HepG2 (cell line): ENCODE measurements around the gene MICAL3. TPM values are rescaled to one million over a fixed set of nuclear protein-coding genes. Genes with fewer than 3 reads are reported as not detected.

Source experiments
- ATAC-seq: fragments of 200-7000 bp; cut with Tn5 transposase; 3 replicates; pipeline ENCODE4 v1.9.1; 2020; ENCODE audit warnings: mild to moderate bottlenecking, moderate library complexity
- BruUV-seq: library from RNA; stranded (reverse); fragments of 400-500 nt; replicated peaks from 2 replicates; lab custom pipeline; 2021; lab: Mats Ljungman, UMichigan
- CTCF ChIA-PET: fragments of 300-600 bp; formaldehyde crosslinking; extraction: SDS; loops from one replicate; lab custom pipeline; 2021; ENCODE audit warnings: low total read pairs, inconsistent platforms, low intra/inter-chr PET ratio; lab: Yijun Ruan, JAX
- POLR2A ChIA-PET: fragments of 350-600 bp; sonication (Branson Sonifier 250); formaldehyde crosslinking; loops from one replicate; lab custom pipeline; 2020; ENCODE audit warnings: antibody characterized with exemption, inconsistent platforms; lab: Yijun Ruan, JAX
- DNase-seq: peaks from one replicate; pipeline ENCODE4 v3.0.0-alpha.2; 2015; ENCODE audit warnings: low spot score
- FAIRE-seq: peaks from 3 replicates; lab custom pipeline; 2011; peaks lifted over from hg19 to GRCh38; lab: Jason Lieb, UNC
- H2AFZ ChIP-seq: one replicate; pipeline ENCODE4 v1.6.1; 2011; ENCODE audit warnings: low read length, inconsistent platforms
- H3K27ac ChIP-seq: fragments of 300-600 bp; 3 replicates; pipeline ENCODE4 v1.8.0; 2011; ENCODE audit warnings: mixed run types, mild to moderate bottlenecking, mixed read lengths, low read length, inconsistent platforms; ENCODE audit not compliant: insufficient read depth; ENCODE audit errors: extremely low read length
- H3K27me3 ChIP-seq, 2 experiments: fragments of 200-600 bp in 1 of 2; 2 replicates in 1 of 2; 3 replicates in 1 of 2; pipeline versions ENCODE4 v1.6.0 to v1.8.0; 2011; ENCODE audit warnings: low read length in 2 of 2, mild to moderate bottlenecking in 2 of 2, moderate library complexity in 2 of 2, inconsistent platforms in 1 of 2; ENCODE audit not compliant: insufficient read depth in 2 of 2, control insufficient read depth in 1 of 2
- H3K36me3 ChIP-seq, 2 experiments: fragments of 200-600 bp in 1 of 2; replicated peaks in 1 of 2; 2 replicates in 1 of 2; 3 replicates in 1 of 2; pipeline versions ENCODE4 v1.5.1 to v1.8.0; 2011; ENCODE audit warnings: low read length in 2 of 2, inconsistent platforms in 1 of 2; ENCODE audit not compliant: insufficient read depth in 2 of 2, control insufficient read depth in 1 of 2
- H3K4me1 ChIP-seq: 2 replicates; pipeline ENCODE4 v1.5.1; 2012; ENCODE audit warnings: low read length, inconsistent platforms; ENCODE audit not compliant: insufficient read depth
- H3K4me2 ChIP-seq: 2 replicates; pipeline ENCODE4 v1.6.0; 2011; ENCODE audit warnings: low read depth, low read length, inconsistent platforms
- H3K4me3 ChIP-seq, 3 experiments: fragments of 200-600 bp in 1 of 3; sonication (generic), shearing (Covaris generic) in 1 of 3; replicated peaks in 1 of 3; 2 replicates each; pipeline ENCODE4 v1.5.1; 2011 to 2016; ENCODE audit warnings: low read length in 3 of 3, inconsistent platforms in 2 of 3, low read depth in 2 of 3, mild to moderate bottlenecking in 2 of 3, control low read depth in 1 of 3, mixed read lengths in 1 of 3; ENCODE audit not compliant: insufficient read depth in 1 of 3
- H3K79me2 ChIP-seq: one replicate; pipeline ENCODE4 v1.6.1; 2011; ENCODE audit warnings: low read length, inconsistent platforms; ENCODE audit not compliant: insufficient read depth
- H3K9ac ChIP-seq: 2 replicates; pipeline ENCODE4 v1.6.0; 2011; ENCODE audit warnings: mild to moderate bottlenecking, low read depth, low read length, inconsistent platforms; ENCODE audit not compliant: insufficient read depth
- H3K9me3 ChIP-seq: 2 replicates; pipeline ENCODE4 v1.5.1; 2012; ENCODE audit warnings: mild to moderate bottlenecking, low read length
- H4K20me1 ChIP-seq: 2 replicates; pipeline ENCODE4 v1.6.0; 2011; ENCODE audit warnings: inconsistent platforms, mild to moderate bottlenecking, low read length, moderate library complexity; ENCODE audit not compliant: insufficient read depth
- CBX2 ChIP-seq, 2 experiments: fragments of 200-600 bp in 1 of 2; sonication (generic); formaldehyde crosslinking in 1 of 2; IDR thresholded peaks; 2 replicates each; pipeline versions ENCODE4 v1.7.0 to v1.8.1; 2018 to 2022; ENCODE audit warnings: low read depth in 2 of 2, low read length in 1 of 2, mild to moderate bottlenecking in 1 of 2, missing genetic modification reagents in 1 of 2
- CCDC6 ChIP-seq: sonication (generic); formaldehyde crosslinking; IDR thresholded peaks from 2 replicates; pipeline ENCODE4 v1.8.1; 2022; ENCODE audit warnings: mild to moderate bottlenecking, missing genetic modification reagents, moderate library complexity
- FOXJ3 ChIP-seq: sonication (generic); formaldehyde crosslinking; IDR thresholded peaks from 2 replicates; pipeline ENCODE4 v1.4.0; 2020; ENCODE audit warnings: missing genetic modification reagents, mild to moderate bottlenecking, borderline replicate concordance
- FOXP1 ChIP-seq, 2 experiments: fragments of 450-650 bp in 1 of 2; IDR thresholded peaks; 2 replicates each; pipeline ENCODE4 v1.6.1; 2017 to 2018; ENCODE audit warnings: antibody characterized with exemption in 1 of 2
- MTA3 ChIP-seq: sonication (generic); formaldehyde crosslinking; IDR thresholded peaks from 2 replicates; pipeline ENCODE4 v1.4.0; 2020; ENCODE audit warnings: missing genetic modification reagents
- NFKB2 ChIP-seq: sonication (generic); formaldehyde crosslinking; IDR thresholded peaks from 2 replicates; pipeline ENCODE4 v1.4.0; 2020; ENCODE audit warnings: missing genetic modification reagents, borderline replicate concordance
- SKI ChIP-seq: fragments of 450-650 bp; IDR thresholded peaks from one replicate; pipeline ENCODE4 v1.6.1; 2018; ENCODE audit warnings: mild to moderate bottlenecking; ENCODE audit not compliant: partially characterized antibody
- SRSF9 ChIP-seq: fragments of 200-400 bp; formaldehyde crosslinking; IDR thresholded peaks from 2 replicates; pipeline ENCODE4 v1.6.1; 2018; ENCODE audit warnings: borderline replicate concordance, mild to moderate bottlenecking, low read depth, low read length; ENCODE audit not compliant: insufficient read depth, poor library complexity, severe bottlenecking
- ZNF234 ChIP-seq: sonication (generic); formaldehyde crosslinking; conservative IDR thresholded peaks from 2 replicates; pipeline ENCODE4 v1.5.1; 2020; ENCODE audit warnings: mild to moderate bottlenecking, missing genetic modification reagents
- ZNF34 ChIP-seq: sonication (generic); formaldehyde crosslinking; IDR thresholded peaks from 2 replicates; pipeline ENCODE4 v1.4.0; 2020; ENCODE audit warnings: mild to moderate bottlenecking, missing genetic modification reagents, borderline replicate concordance
- ZNF776 ChIP-seq: sonication (generic); formaldehyde crosslinking; IDR thresholded peaks from 2 replicates; pipeline ENCODE4 v1.4.0; 2020; ENCODE audit warnings: mild to moderate bottlenecking, missing genetic modification reagents
- WGBS: methylation state at CpG from one replicate; pipeline ENCODE4 v1.1.6; 2017; ENCODE audit warnings: low lambda C conversion rate; 5-methylcytosine and 5-hydroxymethylcytosine counted together
- in situ Hi-C: cut with HindIII; loops from 2 replicates; pipeline ENCODE4 v1.10.0; 2017; ENCODE audit warnings: low pct_unique_long_range_greater_than_20kb; ENCODE audit not compliant: extremely low pct_ligation_motif_present
- intact Hi-C: fragments of 100-400 bp; cut with micrococcal nuclease; formaldehyde crosslinking; loops from one replicate; pipeline ENCODE4 v1.10.0; 2022; ENCODE audit not compliant: unreplicated experiment
- polyA plus RNA-seq, 8 experiments: library from polyadenylated mRNA; depleted of rRNA in 3 of 8; stranded (reverse) in 7 of 8; unstranded in 1 of 8; fragments of >200 nt; fragmentation: Illumina TruSeq in 4 of 8; extraction: Trizol in 4 of 8; gene quantifications; 2 replicates each; pipeline versions ENCODE4 v1.2.1 to v1.2.3, GENCODE V29; 2011 to 2016; ENCODE audit warnings: low read depth in 4 of 8, missing spikeins in 1 of 8, mixed read lengths in 1 of 8; ENCODE audit not compliant: insufficient read depth in 1 of 8
- total RNA-seq, 5 experiments: library from RNA; depleted of rRNA; stranded (reverse); fragments of >200 nt; fragmentation: Illumina TruSeq; extraction: Trizol; gene quantifications; 2 replicates each; pipeline ENCODE4 v1.2.3, GENCODE V29; 2016; ENCODE audit warnings: low read depth in 1 of 5
- TF ChIP-seq, protein P1 (sequence below): sonication (generic); formaldehyde crosslinking; IDR thresholded peaks from 2 replicates; pipeline ENCODE4 v1.5.1; 2020; ENCODE audit warnings: missing genetic modification reagents, mild to moderate bottlenecking, borderline replicate concordance
- TF ChIP-seq, protein P2 (sequence below): sonication (generic); formaldehyde crosslinking; IDR thresholded peaks from 2 replicates; pipeline ENCODE4 v1.4.0; 2020; ENCODE audit warnings: missing genetic modification reagents

MICAL3 gene
- total and polyA plus RNA-seq, 2 of the 13 experiments (the other 11 are each of a cell fraction or from before 2014, with no cell fraction given) = 5.3 to 12.5 TPM

DNA sequence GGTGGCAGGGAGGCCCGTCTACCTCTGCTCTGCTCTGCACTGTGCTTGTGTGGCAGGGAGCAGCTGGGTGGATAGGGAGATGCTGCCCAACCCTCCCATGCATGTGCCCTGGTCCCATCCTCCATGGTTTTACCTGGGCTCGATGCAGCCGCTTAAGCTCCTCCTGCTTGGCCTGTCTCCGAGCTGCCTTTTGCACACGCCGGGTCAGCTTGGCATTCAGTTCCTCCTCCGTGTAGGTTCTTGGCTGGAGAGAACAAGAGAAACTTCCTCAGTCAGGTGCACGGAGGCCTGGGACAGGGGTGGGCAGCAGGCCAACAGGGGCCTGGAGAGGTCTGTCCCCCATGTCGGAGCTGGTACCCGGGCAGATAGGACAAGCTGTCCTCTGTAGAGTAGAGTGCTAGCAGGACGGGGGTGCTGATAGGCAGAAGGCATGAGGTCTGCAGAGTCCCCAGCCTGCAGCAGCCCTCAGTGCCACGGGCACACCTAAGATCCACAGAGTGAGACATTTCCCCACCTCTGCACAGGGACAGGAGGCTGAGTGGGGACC, 213.7 kb downstream of the MICAL3 start:
- TF ChIP-seq NFKB2 (CRISPR knock-in tag) (no peak), FOXP1 (IDR thresholded peaks at IDR 0.05) (no peak), FOXP1 (CRISPR knock-in tag; IDR thresholded peaks at IDR 0.05) (no peak), ZNF34 (CRISPR knock-in tag) (no peak), SKI (no peak), CBX2 (IDR thresholded peaks at IDR 0.05; ENCODE audit: low read depth, low read length) (no peak), CBX2 (CRISPR knock-in tag; IDR thresholded peaks at IDR 0.05; ENCODE audit: low read depth) (no peak), ZNF776 (CRISPR knock-in tag) (no peak), ZNF234 (no peak), MTA3 (CRISPR knock-in tag) (no peak), SRSF9 (no peak), FOXJ3 (no peak), CCDC6 (CRISPR knock-in tag) (no peak)
- TF ChIP-seq, protein P1, sequence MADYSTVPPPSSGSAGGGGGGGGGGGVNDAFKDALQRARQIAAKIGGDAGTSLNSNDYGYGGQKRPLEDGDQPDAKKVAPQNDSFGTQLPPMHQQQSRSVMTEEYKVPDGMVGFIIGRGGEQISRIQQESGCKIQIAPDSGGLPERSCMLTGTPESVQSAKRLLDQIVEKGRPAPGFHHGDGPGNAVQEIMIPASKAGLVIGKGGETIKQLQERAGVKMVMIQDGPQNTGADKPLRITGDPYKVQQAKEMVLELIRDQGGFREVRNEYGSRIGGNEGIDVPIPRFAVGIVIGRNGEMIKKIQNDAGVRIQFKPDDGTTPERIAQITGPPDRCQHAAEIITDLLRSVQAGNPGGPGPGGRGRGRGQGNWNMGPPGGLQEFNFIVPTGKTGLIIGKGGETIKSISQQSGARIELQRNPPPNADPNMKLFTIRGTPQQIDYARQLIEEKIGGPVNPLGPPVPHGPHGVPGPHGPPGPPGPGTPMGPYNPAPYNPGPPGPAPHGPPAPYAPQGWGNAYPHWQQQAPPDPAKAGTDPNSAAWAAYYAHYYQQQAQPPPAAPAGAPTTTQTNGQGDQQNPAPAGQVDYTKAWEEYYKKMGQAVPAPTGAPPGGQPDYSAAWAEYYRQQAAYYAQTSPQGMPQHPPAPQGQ (CRISPR knock-in tag) = no peak
- TF ChIP-seq, protein P2, sequence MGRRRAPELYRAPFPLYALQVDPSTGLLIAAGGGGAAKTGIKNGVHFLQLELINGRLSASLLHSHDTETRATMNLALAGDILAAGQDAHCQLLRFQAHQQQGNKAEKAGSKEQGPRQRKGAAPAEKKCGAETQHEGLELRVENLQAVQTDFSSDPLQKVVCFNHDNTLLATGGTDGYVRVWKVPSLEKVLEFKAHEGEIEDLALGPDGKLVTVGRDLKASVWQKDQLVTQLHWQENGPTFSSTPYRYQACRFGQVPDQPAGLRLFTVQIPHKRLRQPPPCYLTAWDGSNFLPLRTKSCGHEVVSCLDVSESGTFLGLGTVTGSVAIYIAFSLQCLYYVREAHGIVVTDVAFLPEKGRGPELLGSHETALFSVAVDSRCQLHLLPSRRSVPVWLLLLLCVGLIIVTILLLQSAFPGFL (CRISPR knock-in tag) = no peak
- no peak for ATAC-seq
- Histone ChIP-seq H3K36me3 (peaks cover 11 to 32% of the 10 kb centered on the region in 2 experiments; a peak in 4 of 5 replicates), H3K9ac (no peak overlapping the region), H3K4me2 (no peak overlapping the region), H4K20me1 (no peaks in the 10 kb centered on the region), H3K4me1 (no peaks in the 10 kb centered on the region), H3K27me3 (no peaks in the 10 kb centered on the region), H2AFZ (no peak overlapping the region), H3K27ac (no peak overlapping the region), H3K4me3 (no peak overlapping the region), H3K9me3 (no peaks in the 10 kb centered on the region), H3K79me2 (no peaks in the 10 kb centered on the region)
- CTCF ChIA-PET = no interaction called here
- POLR2A ChIA-PET = no interaction called here
- BruUV-seq = no TSS peak
- intact Hi-C loops (no loop called here), in situ Hi-C loops (no loop called here)
- no peak for FAIRE-seq
- DNase-seq = no peak
- 95% methylated on average over 9 of the region's 12 CpGs for WGBS
